Parathyroid adenoma (tissue), 2 donors: ENCODE data around the gene PRAME.
"Not testable (repeated sequence)": the region's sequence is repeated elsewhere in the genome, so short reads cannot be mapped to it uniquely, and the experiment has no call there.

Experiments
- H2AFZ ChIP-seq: fragments of 300-600 bp; sonication (generic); one replicate; pipeline ENCODE4 v1.7.0; 2017; ENCODE audit warnings: antibody characterized with exemption, mild to moderate bottlenecking
- H3K27ac ChIP-seq: fragments of 300-600 bp; sonication (generic); one replicate; pipeline ENCODE4 v1.7.0; 2017
- H3K27me3 ChIP-seq: fragments of 300-600 bp; sonication (generic); one replicate; pipeline ENCODE4 v1.7.0; 2017; ENCODE audit warnings: low read length; ENCODE audit not compliant: control insufficient read depth, insufficient read depth
- H3K36me3 ChIP-seq: fragments of 300-600 bp; sonication (generic); one replicate; pipeline ENCODE4 v1.7.0; 2017; ENCODE audit warnings: low read length; ENCODE audit not compliant: control insufficient read depth, insufficient read depth
- H3K4me1 ChIP-seq: fragments of 300-600 bp; sonication (generic); one replicate; pipeline ENCODE4 v1.7.0; 2017; ENCODE audit warnings: control low read depth
- H3K4me2 ChIP-seq: fragments of 300-600 bp; sonication (generic); one replicate; pipeline ENCODE4 v1.7.0; 2017; ENCODE audit warnings: low read length
- H3K4me3 ChIP-seq: fragments of 300-600 bp; sonication (generic); one replicate; pipeline ENCODE4 v1.7.0; 2017; ENCODE audit warnings: low read depth, low read length
- H3K79me2 ChIP-seq: fragments of 300-600 bp; sonication (generic); one replicate; pipeline ENCODE4 v1.7.0; 2017; ENCODE audit warnings: control low read depth
- H3K9ac ChIP-seq: fragments of 300-600 bp; sonication (generic); one replicate; pipeline ENCODE4 v1.7.0; 2017; ENCODE audit warnings: mild to moderate bottlenecking
- H3K9me3 ChIP-seq: fragments of 300-600 bp; sonication (generic); one replicate; pipeline ENCODE4 v1.7.0; 2017; ENCODE audit warnings: low read length; ENCODE audit not compliant: control insufficient read depth
- CTCF ChIP-seq: fragments of 300-600 bp; sonication (generic); IDR thresholded peaks from one replicate; pipeline ENCODE4 v1.7.0; 2017; ENCODE audit warnings: antibody characterized with exemption, mild to moderate bottlenecking
- donor health status: primary hyperparathyroidism.

PRAME gene, protein sequence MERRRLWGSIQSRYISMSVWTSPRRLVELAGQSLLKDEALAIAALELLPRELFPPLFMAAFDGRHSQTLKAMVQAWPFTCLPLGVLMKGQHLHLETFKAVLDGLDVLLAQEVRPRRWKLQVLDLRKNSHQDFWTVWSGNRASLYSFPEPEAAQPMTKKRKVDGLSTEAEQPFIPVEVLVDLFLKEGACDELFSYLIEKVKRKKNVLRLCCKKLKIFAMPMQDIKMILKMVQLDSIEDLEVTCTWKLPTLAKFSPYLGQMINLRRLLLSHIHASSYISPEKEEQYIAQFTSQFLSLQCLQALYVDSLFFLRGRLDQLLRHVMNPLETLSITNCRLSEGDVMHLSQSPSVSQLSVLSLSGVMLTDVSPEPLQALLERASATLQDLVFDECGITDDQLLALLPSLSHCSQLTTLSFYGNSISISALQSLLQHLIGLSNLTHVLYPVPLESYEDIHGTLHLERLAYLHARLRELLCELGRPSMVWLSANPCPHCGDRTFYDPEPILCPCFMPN

DNA sequence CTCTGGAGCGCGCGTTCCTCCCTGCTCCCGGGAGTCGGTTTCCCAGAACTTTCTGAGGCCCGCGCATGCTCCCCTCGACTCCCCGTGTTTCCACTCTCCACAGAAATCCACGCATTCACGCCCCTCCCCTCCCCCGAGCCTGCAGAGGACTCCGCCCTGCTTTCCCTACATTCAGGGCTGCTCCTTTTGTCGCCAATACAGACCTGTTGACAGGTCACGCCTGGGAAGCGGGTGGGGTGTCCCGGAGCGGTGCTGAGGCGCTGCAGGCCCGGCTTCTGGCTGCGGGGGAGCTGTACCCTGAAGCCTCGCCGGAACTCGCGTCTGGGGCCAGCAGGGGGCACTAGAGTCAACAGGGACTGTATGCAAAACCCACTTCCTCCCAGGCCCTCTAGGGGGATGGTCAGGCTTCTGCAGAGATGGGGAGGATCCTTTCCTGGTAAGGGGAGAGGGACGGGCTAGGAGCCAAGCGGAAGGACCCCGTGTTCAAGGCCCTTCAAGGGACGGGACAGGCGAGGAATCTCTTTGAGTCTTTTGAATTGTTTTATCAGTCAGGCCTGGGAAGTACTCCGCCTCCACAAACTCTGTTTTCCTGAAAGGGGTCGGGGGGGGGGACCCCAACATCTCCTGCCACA lies at the start of gene PRAME:
Gene PRAME (minus strand): TSS at position 294 of the 632 bp plus-strand sequence. CDS start 2,433 bp downstream, outside the sequence.
- H3K9ac ChIP-seq: no peak within 1 kb of the TSS
- H3K4me3 ChIP-seq: no peak within 1 kb of the TSS
- no peaks in the 10 kb centered on the region for H3K36me3 ChIP-seq
- H3K4me2 ChIP-seq: no peak within 1 kb of the TSS
- no peaks in the 10 kb centered on the region for H3K4me1 ChIP-seq
- H3K27ac ChIP-seq: no peak within 1 kb of the TSS
- H3K9me3 ChIP-seq: no peaks in the 10 kb centered on the region
- no peak within 1 kb of the TSS for H2AFZ ChIP-seq
- no peaks in the 10 kb centered on the region for H3K79me2 ChIP-seq
- TF ChIP-seq CTCF: no peak
- no peaks in the 10 kb centered on the region for H3K27me3 ChIP-seq

- H3K4me1 ChIP-seq, H3K4me2 ChIP-seq, H3K9ac ChIP-seq, H3K36me3 ChIP-seq, H3K27ac ChIP-seq, H3K27me3 ChIP-seq, H3K79me2 ChIP-seq, H3K9me3 ChIP-seq, H3K4me3 ChIP-seq, H2AFZ ChIP-seq: not testable (repeated sequence)
These were observed 49.0 kb upstream of the PRAME start for GRCh38 chr22:22608022-22608421.

DNA sequence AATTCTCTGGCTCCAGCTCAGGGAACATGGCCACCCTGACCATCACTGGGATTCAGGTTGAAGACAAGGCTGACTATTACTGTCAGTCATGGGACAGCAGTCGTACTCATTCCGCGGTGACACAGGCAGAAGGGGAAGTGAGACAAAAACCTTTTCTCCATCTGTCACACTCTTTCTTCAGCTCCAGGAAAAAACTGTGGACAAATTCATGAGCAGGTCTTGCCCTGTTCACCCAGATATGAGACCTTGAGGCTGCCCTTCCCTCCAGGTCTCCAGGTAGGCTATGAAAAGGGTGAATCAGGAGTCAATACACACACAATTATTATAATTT lies 46.0 kb upstream of the PRAME start:
- peaks cover 5% of the 10 kb centered on the region for H3K4me1 ChIP-seq
- no peak overlapping the region for H3K27ac ChIP-seq
- no peak overlapping the region for H3K4me3 ChIP-seq
- H3K36me3 ChIP-seq: no peaks in the 10 kb centered on the region
- no peak overlapping the region for H3K9ac ChIP-seq
- H2AFZ ChIP-seq: no peak overlapping the region
- no peak for TF ChIP-seq CTCF
- no peaks in the 10 kb centered on the region for H3K9me3 ChIP-seq
- H3K4me2 ChIP-seq: no peak overlapping the region
- no peaks in the 10 kb centered on the region for H3K79me2 ChIP-seq
- H3K27me3 ChIP-seq: no peaks in the 10 kb centered on the region

- Histone ChIP-seq H3K4me1 (peaks cover 3% of the 10 kb centered on the region), H3K4me3 (no peak overlapping the region), H3K27me3 (no peaks in the 10 kb centered on the region), H3K4me2 (no peak overlapping the region), H3K36me3 (no peaks in the 10 kb centered on the region), H3K9me3 (no peaks in the 10 kb centered on the region), H2AFZ (no peak overlapping the region), H3K27ac (no peak overlapping the region), H3K79me2 (no peaks in the 10 kb centered on the region), H3K9ac (no peak overlapping the region)
- TF ChIP-seq CTCF: no peak
These were observed 45.4 kb upstream of the PRAME start for GRCh38 chr22:22604326-22605073.

DNA sequence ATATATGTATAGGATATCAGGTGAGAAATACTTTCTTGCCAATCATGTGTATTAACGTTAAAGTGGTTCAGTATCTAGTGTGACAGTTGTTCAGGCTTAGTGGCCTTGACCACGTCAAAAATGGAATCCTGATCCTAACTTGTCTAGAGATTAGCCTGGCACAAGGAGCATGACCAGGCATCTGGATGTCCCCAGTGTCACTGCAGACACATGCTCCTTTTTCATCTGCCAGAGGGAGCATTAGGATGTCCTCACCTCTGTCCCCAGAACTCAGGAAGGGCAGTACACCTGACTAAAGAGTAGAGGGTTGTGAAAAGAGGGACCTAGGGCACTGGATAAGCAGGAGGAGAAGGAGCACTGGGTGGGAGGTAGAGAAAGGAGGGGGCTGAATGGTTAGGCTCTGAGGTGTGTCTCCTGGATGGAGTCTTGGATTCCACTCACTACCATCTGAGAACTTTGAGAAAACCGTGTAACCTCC lies 44.4 kb upstream of the PRAME start:
- TF ChIP-seq CTCF: no peak
- no peak overlapping the region for H3K9ac ChIP-seq
- H3K36me3 ChIP-seq: no peaks in the 10 kb centered on the region
- H2AFZ ChIP-seq: no peak overlapping the region
- no peaks in the 10 kb centered on the region for H3K4me1 ChIP-seq
- no peaks in the 10 kb centered on the region for H3K9me3 ChIP-seq
- no peak overlapping the region for H3K4me2 ChIP-seq
- H3K79me2 ChIP-seq: no peaks in the 10 kb centered on the region
- no peaks in the 10 kb centered on the region for H3K27me3 ChIP-seq
- no peak overlapping the region for H3K27ac ChIP-seq
- no peak overlapping the region for H3K4me3 ChIP-seq
